Measurements from ENCODE around the gene VSIG8. TPM values are rescaled to one million over a fixed set of nuclear protein-coding genes. Genes with fewer than 3 reads are reported as not detected.
A peak's percentile ranks its signal among the peaks of the same experiment; 100 is the strongest.

Gene VSIG8
- total and polyA plus RNA-seq, 2 of the 4 experiments (the other 2 are of a cell fraction), result not detected

DNA sequence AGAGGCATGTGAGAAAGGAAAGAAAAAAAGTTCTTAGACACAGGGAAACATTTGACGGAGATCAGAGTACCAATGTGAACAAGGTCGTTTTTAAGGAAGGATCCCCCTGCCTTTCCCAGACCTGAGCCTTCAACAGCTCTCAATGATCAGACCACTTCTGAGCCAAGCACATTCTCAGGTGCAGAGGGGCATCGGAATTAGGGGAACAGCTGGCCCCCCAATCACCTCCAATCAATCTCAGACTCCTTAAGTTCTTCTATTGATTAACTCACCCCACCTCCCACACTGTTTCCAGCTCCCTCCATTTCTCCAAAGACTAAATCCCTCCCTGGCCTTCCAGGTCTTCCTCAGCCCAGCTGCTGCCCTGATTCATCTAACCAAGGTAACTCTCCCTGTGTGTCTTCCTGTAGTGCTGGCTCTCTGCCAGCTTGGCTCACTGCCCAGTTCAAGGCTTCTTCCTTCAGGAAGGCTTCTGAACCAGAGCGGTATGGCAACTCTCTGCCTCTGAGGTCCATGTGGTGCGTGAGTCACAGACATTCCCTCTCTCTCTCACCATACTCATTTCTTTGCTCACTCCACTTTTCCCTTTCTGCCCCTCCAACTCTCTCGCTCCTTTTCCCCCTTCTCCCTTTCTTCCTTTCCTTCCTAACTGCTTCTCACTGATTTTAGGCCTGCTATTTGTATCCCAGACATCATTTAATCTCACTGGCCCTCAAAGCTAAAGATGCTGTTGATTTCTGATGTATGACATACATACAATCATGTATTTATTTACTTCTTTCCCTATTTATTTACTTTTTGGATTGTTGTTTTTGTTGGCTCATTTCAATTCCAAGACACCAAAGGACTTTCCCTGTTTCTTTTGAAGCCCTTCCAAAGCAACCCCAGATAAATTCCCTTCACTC lies 19.4 kb upstream of the VSIG8 start:
- Histone ChIP-seq H2AK5ac (ENCODE audit: low read depth, low read length) (peak overlapping the region; percentile 77), H3K27me3 (ENCODE audit: control insufficient read depth, insufficient read depth, low read length) (no peaks in the 10 kb centered on the region), H2AFZ (replicated peaks; ENCODE audit: low read length, poor library complexity) (peak overlapping the region; percentile 60), H3K18ac (ENCODE audit: low read depth, low read length) (peak overlapping the region; percentile 20; the same call in 1 of the 2 replicates), H4K20me1 (ENCODE audit: insufficient read depth, low read length) (no peaks in the 10 kb centered on the region), H3K4ac (ENCODE audit: low read depth, low read length) (peak overlapping the region; percentile 61), H3K79me1 (ENCODE audit: low read depth in 1 of 2, low read length in 2 of 2) (no peaks in the 10 kb centered on the region), H3K4me3 (ENCODE audit: insufficient read depth, low read depth, low read length) (no peak overlapping the region), H2AK9ac (replicated peaks; ENCODE audit: low read depth, low read length, poor library complexity) (peak overlapping the region; percentile 75), H3K9ac (ENCODE audit: low read depth, low read length) (no peak overlapping the region), H4K8ac (ENCODE audit: low read depth in 2 of 2, low read length in 2 of 2) (peak overlapping the region in 1 of 2 experiments; percentile 12; a peak in 1 of 4 replicates), H2BK15ac (ENCODE audit: low read depth, low read length) (peak overlapping the region; percentile 28; the same call in 1 of the 3 replicates), H3K27ac (ENCODE audit: insufficient read depth, low read length) (no peak overlapping the region; the same call in 1 of the 2 replicates), H3K4me1 (ENCODE audit: control insufficient read depth, insufficient read depth, low read length) (peaks cover 15% of the 10 kb centered on the region), H3K14ac (replicated peaks; ENCODE audit: low read depth, low read length) (peak overlapping the region; percentile 82), H3K9me1 (ENCODE audit: insufficient read depth, low read length) (peaks cover 18% of the 10 kb centered on the region), H2BK120ac (ENCODE audit: low read depth, low read length) (peak overlapping the region; percentile 39; the same call in 1 of the 2 replicates), H3K56ac (ENCODE audit: extremely low read depth, insufficient read depth, low read length) (no peak overlapping the region), H3K9me3 (ENCODE audit: control insufficient read depth, insufficient read depth, low read length) (no peaks in the 10 kb centered on the region), H3K23ac (ENCODE audit: low read depth, low read length) (peak overlapping the region; percentile 79; the same call in 1 of the 2 replicates), H3K36me3 (ENCODE audit: control insufficient read depth, insufficient read depth, low read length) (no peaks in the 10 kb centered on the region), H4K91ac (ENCODE audit: insufficient read depth, low read depth, low read length) (no peak overlapping the region), H4K5ac (ENCODE audit: low read depth, low read length) (no peak overlapping the region), H2BK5ac (ENCODE audit: low read depth, low read length, poor library complexity, severe bottlenecking) (peak overlapping the region; percentile 74), H2BK20ac (ENCODE audit: low read depth, low read length) (peak overlapping the region; percentile 57), H3K4me2 (ENCODE audit: low read depth, low read length) (peak overlapping the region; percentile 16; the same call in 1 of the 2 replicates)
- CTCF ChIA-PET, result interaction anchor here (1.5 kb wide), 2 partner anchors 9 to 83 kb away, joined by 7 to 9 read pairs; no protein-coding TSS in a partner anchor
- DNase-seq (peak; percentile 99), ATAC-seq (ENCODE audit: low read depth) (peak; percentile 88)
- WGBS, 2 experiments (ENCODE audit: extremely low coverage in 2 of 2, insufficient read length in 1 of 2), result 8% methylated on average over 2 of the region's 6 CpGs; no CpG with 5 or more reads in 1 of the 2 experiments
- dilution Hi-C loops (cut with HindIII; ENCODE audit: low sequenced_read_pairs, unreplicated experiment) (loop anchor here (25.0 kb wide), 1 partner anchor 95 kb away; the partner anchor contains the start of gene DUSP23), in situ Hi-C loops (cut with MboI; ENCODE audit: low sequenced_read_pairs) (loop anchor here (25.0 kb wide), 1 partner anchor 670 kb away; the partner anchor contains the start of gene ACKR1), intact Hi-C loops (cut with micrococcal nuclease) (no loop called here)
- peak; percentile 59 for TF ChIP-seq CEBPB (IDR thresholded peaks at IDR 0.05; ENCODE audit: low read depth, low read length)
- peak; percentile 66; the same call in 1 of the 2 replicates for TF ChIP-seq USF2 (IDR thresholded peaks at IDR 0.05; ENCODE audit: low read depth, low read length)
- TF ChIP-seq CHD1 (IDR thresholded peaks at IDR 0.05; ENCODE audit: low read depth, low read length), result no peak
- peak; percentile 77; the same call in 1 of the 2 replicates for TF ChIP-seq FOS (IDR thresholded peaks at IDR 0.05; ENCODE audit: low read depth, low read length)
- TF ChIP-seq RCOR1 (IDR thresholded peaks at IDR 0.05; ENCODE audit: insufficient replicate concordance, low read length), result no peak
- POLR2A ChIA-PET (ENCODE audit: unreplicated experiment), result no interaction called here
- BruUV-seq (replicated peaks), result no TSS peak

Data from IMR-90 (cell line).